Neural cell (in vitro differentiated cells): ENCODE results near the gene SYK. TPM values are rescaled to one million over a fixed set of nuclear protein-coding genes. Genes with fewer than 3 reads are reported as not detected.

Experiments used
- H2AFZ ChIP-seq: fragments of 200-600, 300-800 bp; sonication (generic), shearing (Covaris generic); 2 replicates; pipeline ENCODE4 v1.6.0; 2014; ENCODE audit warnings: low read depth, mild to moderate bottlenecking, antibody characterized with exemption, low read length, moderate library complexity
- H3F3A ChIP-seq: fragments of 200-600 bp; shearing (Covaris generic); 2 replicates; pipeline ENCODE4 v1.6.1; 2016; ENCODE audit warnings: mild to moderate bottlenecking, moderate library complexity, mixed read lengths, antibody characterized with exemption, low read length; ENCODE audit not compliant: insufficient read depth, poor library complexity, severe bottlenecking
- H3K27ac ChIP-seq: fragments of 200-600, 300-800 bp; sonication (generic), shearing (Covaris generic); 2 replicates; pipeline ENCODE4 v1.5.1; 2014; ENCODE audit warnings: mild to moderate bottlenecking, low read length, moderate library complexity
- H3K27me3 ChIP-seq: fragments of 300-800, 200-600 bp; sonication (generic), shearing (Covaris generic); 2 replicates; pipeline ENCODE4 v1.6.0; 2014; ENCODE audit warnings: mild to moderate bottlenecking, low read depth, low read length, moderate library complexity; ENCODE audit not compliant: insufficient read depth
- H3K36me3 ChIP-seq: fragments of 300-800, 200-600 bp; sonication (generic), shearing (Covaris generic); 2 replicates; pipeline ENCODE4 v1.5.1; 2014; ENCODE audit warnings: mild to moderate bottlenecking, antibody characterized with exemption, low read length, moderate library complexity; ENCODE audit not compliant: insufficient read depth
- H3K4me2 ChIP-seq: fragments of 300-800, 200-600 bp; sonication (generic), shearing (Covaris generic); 2 replicates; pipeline ENCODE4 v1.6.0; 2014; ENCODE audit warnings: mild to moderate bottlenecking, low read length
- H3K4me3 ChIP-seq: fragments of 300-800, 200-600 bp; sonication (generic), shearing (Covaris generic); 2 replicates; pipeline ENCODE4 v1.5.1; 2014; ENCODE audit warnings: mild to moderate bottlenecking, low read length, moderate library complexity
- H3K79me2 ChIP-seq: fragments of 200-600 bp; shearing (Covaris generic); replicated peaks from 2 replicates; pipeline ENCODE4 v1.6.0; 2014; ENCODE audit warnings: mild to moderate bottlenecking, low read length, moderate library complexity; ENCODE audit not compliant: insufficient read depth
- H3K9ac ChIP-seq: fragments of 300-800, 200-600 bp; sonication (generic), shearing (Covaris generic); 2 replicates; pipeline ENCODE4 v1.6.1; 2016; ENCODE audit warnings: mild to moderate bottlenecking, low read length, mixed read lengths
- H3K9me2 ChIP-seq: fragments of 200-600 bp; shearing (Covaris generic); 2 replicates; pipeline ENCODE4 v1.6.1; 2016; ENCODE audit warnings: mild to moderate bottlenecking, low read length, mixed read lengths; ENCODE audit not compliant: insufficient read depth
- H3K9me3 ChIP-seq: fragments of 200-600, 300-800 bp; sonication (generic), shearing (Covaris generic); 2 replicates; pipeline ENCODE4 v1.6.1; 2016; ENCODE audit warnings: mild to moderate bottlenecking, mixed run types, low read length, moderate library complexity, mixed read lengths
- H4K20me1 ChIP-seq: fragments of 200-600 bp; shearing (Covaris generic); 2 replicates; pipeline ENCODE4 v1.6.1; 2016; ENCODE audit warnings: mild to moderate bottlenecking, mixed run types; ENCODE audit not compliant: insufficient read depth
- CTCF ChIP-seq: fragments of 450-650 bp; IDR thresholded peaks from 2 replicates; pipeline ENCODE4 v1.5.1; 2014; ENCODE audit warnings: antibody characterized with exemption, mild to moderate bottlenecking, moderate library complexity; ENCODE audit not compliant: poor library complexity, severe bottlenecking
- EP300 ChIP-seq: fragments of 450-650 bp; conservative IDR thresholded peaks from 2 replicates; pipeline ENCODE4 v1.6.1; 2014; ENCODE audit warnings: antibody characterized with exemption, mild to moderate bottlenecking, moderate library complexity; ENCODE audit not compliant: poor library complexity, severe bottlenecking
- EZH2 ChIP-seq: fragments of 200-600, 300-800 bp; shearing (Covaris generic), sonication (generic); IDR thresholded peaks from 2 replicates; pipeline ENCODE4 v1.6.1; 2014; ENCODE audit warnings: antibody characterized with exemption, low read length, borderline replicate concordance, mild to moderate bottlenecking; ENCODE audit not compliant: insufficient read depth, poor library complexity, severe bottlenecking
- MXI1 ChIP-seq: fragments of 450-650 bp; conservative IDR thresholded peaks from 2 replicates; pipeline ENCODE4 v1.6.1; 2014; ENCODE audit warnings: antibody characterized with exemption, mild to moderate bottlenecking; ENCODE audit not compliant: poor library complexity, severe bottlenecking
- POLR2AphosphoS5 ChIP-seq: IDR thresholded peaks from 2 replicates; pipeline ENCODE4 v1.6.1; 2012
- RAD21 ChIP-seq: fragments of 450-650 bp; conservative IDR thresholded peaks from 2 replicates; pipeline ENCODE4 v1.6.1; 2014; ENCODE audit warnings: antibody characterized with exemption, mild to moderate bottlenecking, moderate library complexity
- REST ChIP-seq: IDR thresholded peaks from 2 replicates; pipeline ENCODE4 v1.6.1; 2012; ENCODE audit warnings: borderline replicate concordance
- SMC3 ChIP-seq: fragments of 450-650 bp; conservative IDR thresholded peaks from 2 replicates; pipeline ENCODE4 v1.6.1; 2014; ENCODE audit warnings: antibody characterized with exemption, mild to moderate bottlenecking, moderate library complexity; ENCODE audit not compliant: poor library complexity
- TAF1 ChIP-seq: IDR thresholded peaks from 2 replicates; pipeline ENCODE4 v1.6.1; 2012; ENCODE audit warnings: low read depth
- polyA plus RNA-seq: library from polyadenylated mRNA; depleted of rRNA; stranded (reverse); fragments of >200 nt; gene quantifications from 2 replicates; pipeline ENCODE4 v1.2.3, GENCODE V29; 2014

Gene SYK
- polyA plus RNA-seq, 1 donor from 2014 or later: not detected

- Histone ChIP-seq H3K9me2 (no peaks in the 10 kb centered on the region), H3K27me3 (no peaks in the 10 kb centered on the region)
Measured at GRCh38 chr9:90815183-90815943, 13.7 kb downstream of the SYK start.

GRCh38 chr9:90815944-90816357 is 14.3 kb downstream of the SYK start:
- Histone ChIP-seq H3K36me3 (no peaks in the 10 kb centered on the region), H3K27ac (no peak overlapping the region), H3F3A (no peaks in the 10 kb centered on the region), H4K20me1 (no peaks in the 10 kb centered on the region), H3K4me3 (no peak overlapping the region), H2AFZ (no peak overlapping the region), H3K9ac (no peak overlapping the region), H3K9me3 (no peaks in the 10 kb centered on the region), H3K79me2 (no peaks in the 10 kb centered on the region), H3K4me2 (no peak overlapping the region), H3K9me2 (no peaks in the 10 kb centered on the region), H3K27me3 (no peaks in the 10 kb centered on the region)
- TF ChIP-seq EP300: no peak
- TF ChIP-seq REST: no peak
- no peak for TF ChIP-seq TAF1
- TF ChIP-seq RAD21: no peak
- no peak for TF ChIP-seq POLR2AphosphoS5
- no peak for TF ChIP-seq MXI1

More at GRCh38 chr9:90815183-90815943, 13.7 kb downstream of the SYK start:
- no peaks in the 10 kb centered on the region for H3K9me3 ChIP-seq
- H2AFZ ChIP-seq: no peak overlapping the region
- H3K9ac ChIP-seq: no peak overlapping the region
- H3K4me2 ChIP-seq: no peak overlapping the region
- no peaks in the 10 kb centered on the region for H4K20me1 ChIP-seq
- no peaks in the 10 kb centered on the region for H3F3A ChIP-seq
- TF ChIP-seq CTCF (no peak), POLR2AphosphoS5 (no peak), REST (no peak), SMC3 (no peak), RAD21 (no peak), MXI1 (no peak), TAF1 (no peak), EZH2 (no peak), EP300 (no peak)
- no peak overlapping the region for H3K4me3 ChIP-seq
- no peaks in the 10 kb centered on the region for H3K36me3 ChIP-seq
- no peaks in the 10 kb centered on the region for H3K79me2 ChIP-seq
- no peak overlapping the region for H3K27ac ChIP-seq
